ENCODE data around the gene KIAA1217. TPM values are rescaled to one million over a fixed set of nuclear protein-coding genes. Genes with fewer than 3 reads are reported as not detected.

KIAA1217 gene
- total RNA-seq, 1 experiment from 2014 or later, result 7.8 TPM

DNA sequence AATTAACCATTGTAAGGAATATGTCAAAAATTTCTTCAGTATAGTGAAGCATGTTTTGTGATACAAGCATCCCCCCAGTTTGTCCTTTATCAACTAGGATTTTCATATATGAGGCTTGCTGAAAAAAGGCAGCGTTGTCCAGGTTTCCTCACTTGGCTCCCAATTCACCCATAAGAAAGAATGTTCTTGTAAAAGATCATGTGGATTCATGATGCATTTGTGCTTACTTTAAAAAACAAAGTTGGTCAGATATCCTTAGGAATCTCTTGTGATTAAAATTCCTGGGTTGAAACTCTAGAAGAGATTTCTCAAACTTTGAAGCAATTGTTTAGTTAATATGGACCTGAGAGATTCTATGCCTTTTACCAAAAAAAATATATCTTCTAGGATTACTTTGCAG, 181.8 kb downstream of the KIAA1217 start (continued):
- TF ChIP-seq, protein P1, sequence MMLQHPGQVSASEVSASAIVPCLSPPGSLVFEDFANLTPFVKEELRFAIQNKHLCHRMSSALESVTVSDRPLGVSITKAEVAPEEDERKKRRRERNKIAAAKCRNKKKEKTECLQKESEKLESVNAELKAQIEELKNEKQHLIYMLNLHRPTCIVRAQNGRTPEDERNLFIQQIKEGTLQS (IDR thresholded peaks at IDR 0.05), result no peak
- TF ChIP-seq EGR1 (IDR thresholded peaks at IDR 0.05; ENCODE audit: low read depth) (no peak), EZH2 (IDR thresholded peaks at IDR 0.05) (no peak)

DNA sequence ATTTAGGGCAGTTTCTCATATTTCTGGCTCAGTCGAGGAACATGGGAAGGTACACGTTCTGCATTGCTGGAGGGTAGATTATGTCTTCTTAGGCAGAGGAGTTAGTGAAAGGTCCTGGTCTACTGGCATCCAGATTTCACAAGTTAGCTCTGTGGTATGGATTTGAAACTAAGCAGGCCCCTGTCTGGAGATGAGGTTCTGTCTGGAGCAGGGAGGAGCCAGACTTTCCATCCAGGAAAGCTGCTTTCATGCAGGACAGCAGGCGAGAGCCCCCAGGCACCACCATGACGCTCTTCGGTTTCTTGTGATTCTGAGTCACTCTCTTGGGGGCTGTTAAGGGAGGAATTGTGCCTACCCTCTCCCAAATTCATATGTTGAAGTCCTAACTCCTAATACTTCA, 184.3 kb downstream of the KIAA1217 start:
- H3K4me2 ChIP-seq (ENCODE audit: low read length), result no peak overlapping the region
- H3K27me3 ChIP-seq (ENCODE audit: insufficient read depth, low read length), result peaks cover 22% of the 10 kb centered on the region
- no peaks in the 10 kb centered on the region for H3K9me2 ChIP-seq (ENCODE audit: insufficient read depth)
- BruUV-seq (replicated peaks), result no TSS peak
- POLR2A ChIA-PET, result no interaction called here
- no peak for DNase-seq (ENCODE audit: low read depth, low spot score)
- H4K20me1 ChIP-seq (ENCODE audit: insufficient read depth), result no peaks in the 10 kb centered on the region
- no peak overlapping the region for H3K27ac ChIP-seq (ENCODE audit: low read depth, low read length)
- H3K4me1 ChIP-seq (ENCODE audit: control insufficient read depth in 1 of 2, insufficient read depth in 2 of 2, low read length in 2 of 2), result no peaks in the 10 kb centered on the region
- H3K4me3 ChIP-seq (replicated peaks in 1 of 2; ENCODE audit: low read depth in 1 of 2, low read length in 2 of 2), result no peak overlapping the region
- H3K9ac ChIP-seq (ENCODE audit: low read length), result no peak overlapping the region
- TF ChIP-seq, protein P2, sequence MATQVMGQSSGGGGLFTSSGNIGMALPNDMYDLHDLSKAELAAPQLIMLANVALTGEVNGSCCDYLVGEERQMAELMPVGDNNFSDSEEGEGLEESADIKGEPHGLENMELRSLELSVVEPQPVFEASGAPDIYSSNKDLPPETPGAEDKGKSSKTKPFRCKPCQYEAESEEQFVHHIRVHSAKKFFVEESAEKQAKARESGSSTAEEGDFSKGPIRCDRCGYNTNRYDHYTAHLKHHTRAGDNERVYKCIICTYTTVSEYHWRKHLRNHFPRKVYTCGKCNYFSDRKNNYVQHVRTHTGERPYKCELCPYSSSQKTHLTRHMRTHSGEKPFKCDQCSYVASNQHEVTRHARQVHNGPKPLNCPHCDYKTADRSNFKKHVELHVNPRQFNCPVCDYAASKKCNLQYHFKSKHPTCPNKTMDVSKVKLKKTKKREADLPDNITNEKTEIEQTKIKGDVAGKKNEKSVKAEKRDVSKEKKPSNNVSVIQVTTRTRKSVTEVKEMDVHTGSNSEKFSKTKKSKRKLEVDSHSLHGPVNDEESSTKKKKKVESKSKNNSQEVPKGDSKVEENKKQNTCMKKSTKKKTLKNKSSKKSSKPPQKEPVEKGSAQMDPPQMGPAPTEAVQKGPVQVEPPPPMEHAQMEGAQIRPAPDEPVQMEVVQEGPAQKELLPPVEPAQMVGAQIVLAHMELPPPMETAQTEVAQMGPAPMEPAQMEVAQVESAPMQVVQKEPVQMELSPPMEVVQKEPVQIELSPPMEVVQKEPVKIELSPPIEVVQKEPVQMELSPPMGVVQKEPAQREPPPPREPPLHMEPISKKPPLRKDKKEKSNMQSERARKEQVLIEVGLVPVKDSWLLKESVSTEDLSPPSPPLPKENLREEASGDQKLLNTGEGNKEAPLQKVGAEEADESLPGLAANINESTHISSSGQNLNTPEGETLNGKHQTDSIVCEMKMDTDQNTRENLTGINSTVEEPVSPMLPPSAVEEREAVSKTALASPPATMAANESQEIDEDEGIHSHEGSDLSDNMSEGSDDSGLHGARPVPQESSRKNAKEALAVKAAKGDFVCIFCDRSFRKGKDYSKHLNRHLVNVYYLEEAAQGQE (IDR thresholded peaks at IDR 0.05; ENCODE audit: low read depth), result no peak
- TF ChIP-seq YY1 (IDR thresholded peaks at IDR 0.05; ENCODE audit: extremely low read depth, insufficient replicate concordance, low read depth, low read length) (no peak), CEBPB (IDR thresholded peaks at IDR 0.05; ENCODE audit: low read depth) (no peak), JUND (IDR thresholded peaks at IDR 0.05) (no peak), ELF1 (IDR thresholded peaks at IDR 0.05; ENCODE audit: borderline replicate concordance, low read depth) (no peak), POLR2AphosphoS5 (IDR thresholded peaks at IDR 0.05; ENCODE audit: low read depth, low read length) (no peak), RAD21 (IDR thresholded peaks at IDR 0.05; ENCODE audit: low read depth) (no peak)
- TF ChIP-seq, protein P3, sequence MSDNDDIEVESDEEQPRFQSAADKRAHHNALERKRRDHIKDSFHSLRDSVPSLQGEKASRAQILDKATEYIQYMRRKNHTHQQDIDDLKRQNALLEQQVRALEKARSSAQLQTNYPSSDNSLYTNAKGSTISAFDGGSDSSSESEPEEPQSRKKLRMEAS (IDR thresholded peaks at IDR 0.05), result no peak
- TF ChIP-seq, protein P1 (IDR thresholded peaks at IDR 0.05), result no peak
- H3K36me3 ChIP-seq (ENCODE audit: control insufficient read depth in 1 of 2, insufficient read depth in 2 of 2, low read length in 2 of 2), result no peaks in the 10 kb centered on the region
- H2AFZ ChIP-seq (ENCODE audit: low read depth, low read length, poor library complexity, severe bottlenecking), result no peak overlapping the region
- H3K79me2 ChIP-seq (ENCODE audit: insufficient read depth, low read length), result no peaks in the 10 kb centered on the region
- RAD21 ChIA-PET (ENCODE audit: low non-redundant PET in 1 of 2, low total read pairs in 2 of 2, uncharacterized antibody in 2 of 2, unreplicated experiment in 2 of 2), result no interaction called here
- no peak for ATAC-seq
- intact Hi-C loops (cut with micrococcal nuclease), result no loop called here
- CTCF ChIA-PET, result interaction anchor here (1.5 kb wide), 1 partner anchor 10 kb away, joined by 3 read pairs; no protein-coding TSS in a partner anchor
- H3K9me3 ChIP-seq (ENCODE audit: control insufficient read depth in 1 of 2, insufficient read depth in 1 of 2, low read depth in 1 of 2, low read length in 2 of 2), result no peaks in the 10 kb centered on the region
